ENCODE results near the gene FBXL14.

The FBXL14 gene

GRCh38 chr12:1591543-1591942 lies 2.8 kb downstream of the FBXL14 start:
- no peak for DNase-seq (ENCODE audit: low read depth)
- TF ChIP-seq POLR2A (IDR thresholded peaks at IDR 0.05; ENCODE audit: extremely low read depth, insufficient read length) (no peak), CTCF (IDR thresholded peaks at IDR 0.05; ENCODE audit: low read depth, low read length) (no peak), MYC (IDR thresholded peaks at IDR 0.05; ENCODE audit: low read depth, low read length) (no peak)
- TF ChIP-seq, protein P1, sequence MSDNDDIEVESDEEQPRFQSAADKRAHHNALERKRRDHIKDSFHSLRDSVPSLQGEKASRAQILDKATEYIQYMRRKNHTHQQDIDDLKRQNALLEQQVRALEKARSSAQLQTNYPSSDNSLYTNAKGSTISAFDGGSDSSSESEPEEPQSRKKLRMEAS (IDR thresholded peaks at IDR 0.05; ENCODE audit: low read depth, low read length): no peak
- H3K4me3 ChIP-seq (ENCODE audit: low read depth, low read length): peak overlapping the region; percentile 76

GRCh38 chr12:1591034-1591433 lies 3.3 kb downstream of the FBXL14 start:
- no peak for DNase-seq (ENCODE audit: low read depth)
- TF ChIP-seq, protein P1 (IDR thresholded peaks at IDR 0.05; ENCODE audit: low read depth, low read length): no peak
- TF ChIP-seq POLR2A (IDR thresholded peaks at IDR 0.05; ENCODE audit: extremely low read depth, insufficient read length): no peak
- H3K4me3 ChIP-seq (ENCODE audit: low read depth, low read length): peak overlapping the region; percentile 76

DNA sequence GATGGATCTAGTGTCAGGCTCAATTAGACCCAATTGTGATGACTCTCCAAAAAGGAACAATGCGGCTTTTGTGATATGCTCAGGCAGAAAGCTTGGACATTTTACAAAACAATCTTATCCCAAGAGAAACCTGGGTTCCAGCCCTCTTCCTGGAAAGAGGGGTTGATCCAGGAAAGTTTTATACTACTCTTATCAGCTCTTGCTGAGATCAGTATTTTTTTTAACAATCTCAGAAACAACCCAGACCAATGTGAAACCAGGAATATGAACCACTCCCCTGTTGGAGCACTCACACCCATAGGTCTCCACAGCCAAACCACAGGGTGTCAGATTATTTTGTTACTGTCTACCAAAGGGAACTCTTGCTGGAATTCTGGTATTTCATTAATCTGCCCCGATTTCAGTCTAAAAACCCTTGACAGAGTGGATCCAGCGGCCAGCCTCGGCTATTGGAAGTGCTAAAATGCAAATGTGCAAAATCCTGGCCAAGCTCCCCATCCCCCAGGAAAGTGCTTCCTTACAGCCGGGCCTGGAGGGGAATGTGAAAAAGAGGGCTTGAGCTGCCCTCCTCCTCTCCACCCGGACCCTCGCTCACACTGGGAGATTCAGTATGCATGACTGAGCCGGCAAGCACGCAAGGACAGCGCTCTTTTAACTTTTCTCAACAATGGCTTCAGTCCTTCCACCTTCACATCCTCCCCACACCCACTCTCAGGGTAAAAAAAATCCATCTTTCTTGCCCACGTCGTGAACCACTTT lies 4.0 kb downstream of the FBXL14 start:
- peak overlapping the region; percentile 76 for H3K4me3 ChIP-seq (ENCODE audit: low read depth, low read length)
- DNase-seq (ENCODE audit: low read depth): no peak
- TF ChIP-seq, protein P1 (IDR thresholded peaks at IDR 0.05; ENCODE audit: low read depth, low read length): no peak
- TF ChIP-seq CTCF (IDR thresholded peaks at IDR 0.05; ENCODE audit: low read depth, low read length): no peak
- no peak for TF ChIP-seq POLR2A (IDR thresholded peaks at IDR 0.05; ENCODE audit: extremely low read depth, insufficient read length)
- TF ChIP-seq MYC (IDR thresholded peaks at IDR 0.05; ENCODE audit: low read depth, low read length): no peak

GRCh38 chr12:1588575-1588947 lies 5.8 kb downstream of the FBXL14 start:
- DNase-seq (ENCODE audit: low read depth): no peak
- no peak overlapping the region for H3K4me3 ChIP-seq (ENCODE audit: low read depth, low read length)
- TF ChIP-seq MYC (IDR thresholded peaks at IDR 0.05; ENCODE audit: low read depth, low read length) (no peak), POLR2A (IDR thresholded peaks at IDR 0.05; ENCODE audit: extremely low read depth, insufficient read length) (no peak), CTCF (IDR thresholded peaks at IDR 0.05; ENCODE audit: low read depth, low read length) (no peak)
- TF ChIP-seq, protein P1 (IDR thresholded peaks at IDR 0.05; ENCODE audit: low read depth, low read length): no peak

DNA sequence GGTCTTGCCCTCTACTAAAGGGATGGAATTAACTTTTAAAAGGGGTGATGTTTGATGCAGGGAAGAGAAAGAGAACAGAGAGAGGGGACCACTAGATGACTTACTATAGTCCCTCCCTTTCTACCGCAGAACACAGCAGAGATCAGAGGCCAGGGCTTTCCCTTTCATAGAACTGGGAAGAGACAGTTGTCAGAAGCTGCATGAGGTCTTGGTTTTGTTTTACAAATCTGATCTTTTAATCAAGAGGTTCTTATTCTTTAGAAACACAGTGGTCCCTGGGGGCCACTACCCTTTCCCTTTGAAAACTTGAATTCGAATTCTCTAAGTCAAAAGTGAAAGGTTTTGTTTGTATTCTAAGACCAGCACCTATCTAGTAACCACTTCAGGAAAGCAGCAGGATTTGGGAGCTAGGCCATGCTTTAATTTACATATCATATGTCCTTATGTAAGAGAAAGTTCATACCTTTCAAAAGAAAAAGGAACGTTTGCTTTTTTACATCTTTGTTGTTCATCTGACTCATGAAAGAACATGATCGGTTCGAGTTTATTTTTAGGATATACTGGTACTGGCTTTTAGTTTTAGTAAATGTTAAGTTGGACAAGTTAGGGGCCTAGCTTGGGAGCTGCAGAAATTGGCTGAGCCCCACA lies 6.3 kb downstream of the FBXL14 start:
- no peak overlapping the region for H3K4me3 ChIP-seq (ENCODE audit: low read depth, low read length)
- TF ChIP-seq, protein P1 (IDR thresholded peaks at IDR 0.05; ENCODE audit: low read depth, low read length): no peak
- DNase-seq (ENCODE audit: low read depth): no peak

- TF ChIP-seq CTCF (IDR thresholded peaks at IDR 0.05; ENCODE audit: low read depth, low read length) (no peak), POLR2A (IDR thresholded peaks at IDR 0.05; ENCODE audit: extremely low read depth, insufficient read length) (no peak), MYC (IDR thresholded peaks at IDR 0.05; ENCODE audit: low read depth, low read length) (no peak)
- H3K4me3 ChIP-seq (ENCODE audit: low read depth, low read length): no peak overlapping the region
- no peak for DNase-seq (ENCODE audit: low read depth)
These were observed 10.1 kb downstream of the FBXL14 start for GRCh38 chr12:1584326-1584725.
